Effector CD4-positive, alpha-beta T cell (primary cell): Measurements from ENCODE around the gene VWCE.
"Not testable (repeated sequence)": the region's sequence is repeated elsewhere in the genome, so short reads cannot be mapped to it uniquely, and the experiment has no call there.

ENCODE experiments used
- DNase-seq: peaks from one replicate; pipeline ENCODE4 v3.0.0-alpha.2; 2020

VWCE gene

GRCh38 chr11:61211327-61211952 is 83.7 kb downstream of the VWCE start:
- not testable (repeated sequence) for DNase-seq

- DNase-seq: not testable (repeated sequence)
These were observed 84.5 kb downstream of the VWCE start for GRCh38 chr11:61210629-61211028.
